Measurements from ENCODE around the gene CDH22.

The CDH22 gene

GRCh38 chr20:46279103-46279502, 29.2 kb downstream of the CDH22 start:
- TF ChIP-seq FOXP2 (optimal IDR thresholded peaks at IDR 0.05; ENCODE audit: borderline replicate concordance, extremely low read depth, extremely low read length, insufficient read depth) (no peak), TAF1 (IDR thresholded peaks at IDR 0.05; ENCODE audit: borderline replicate concordance, insufficient read depth, low read length) (no peak), REST (IDR thresholded peaks at IDR 0.05; ENCODE audit: insufficient read depth in 1 of 2, low read depth in 2 of 2, low read length in 2 of 2) (no peak), SIN3A (IDR thresholded peaks at IDR 0.05; ENCODE audit: borderline replicate concordance, insufficient read depth, low read length) (no peak), POLR2AphosphoS5 (IDR thresholded peaks at IDR 0.05; ENCODE audit: low read depth, low read length) (no peak)

- TF ChIP-seq REST (IDR thresholded peaks at IDR 0.05; ENCODE audit: insufficient read depth in 1 of 2, low read depth in 2 of 2, low read length in 2 of 2) (no peak), TAF1 (IDR thresholded peaks at IDR 0.05; ENCODE audit: borderline replicate concordance, insufficient read depth, low read length) (no peak), POLR2AphosphoS5 (IDR thresholded peaks at IDR 0.05; ENCODE audit: low read depth, low read length) (no peak), SIN3A (IDR thresholded peaks at IDR 0.05; ENCODE audit: borderline replicate concordance, insufficient read depth, low read length) (no peak), FOXP2 (optimal IDR thresholded peaks at IDR 0.05; ENCODE audit: borderline replicate concordance, extremely low read depth, extremely low read length, insufficient read depth) (no peak)
Measured at GRCh38 chr20:46277602-46278001, 30.7 kb downstream of the CDH22 start.

- TF ChIP-seq SIN3A (IDR thresholded peaks at IDR 0.05; ENCODE audit: borderline replicate concordance, insufficient read depth, low read length) (no peak), REST (IDR thresholded peaks at IDR 0.05; ENCODE audit: insufficient read depth in 1 of 2, low read depth in 2 of 2, low read length in 2 of 2) (no peak), POLR2AphosphoS5 (IDR thresholded peaks at IDR 0.05; ENCODE audit: low read depth, low read length) (no peak)
Measured at GRCh38 chr20:46276531-46276930, 31.8 kb downstream of the CDH22 start.

GRCh38 chr20:46275091-46275490, 33.2 kb downstream of the CDH22 start:
- TF ChIP-seq POLR2AphosphoS5 (IDR thresholded peaks at IDR 0.05; ENCODE audit: low read depth, low read length) (no peak), REST (IDR thresholded peaks at IDR 0.05; ENCODE audit: insufficient read depth in 1 of 2, low read depth in 2 of 2, low read length in 2 of 2) (no peak), FOXP2 (optimal IDR thresholded peaks at IDR 0.05; ENCODE audit: borderline replicate concordance, extremely low read depth, extremely low read length, insufficient read depth) (no peak), SIN3A (IDR thresholded peaks at IDR 0.05; ENCODE audit: borderline replicate concordance, insufficient read depth, low read length) (no peak), TAF1 (IDR thresholded peaks at IDR 0.05; ENCODE audit: borderline replicate concordance, insufficient read depth, low read length) (no peak)

- TF ChIP-seq REST (IDR thresholded peaks at IDR 0.05; ENCODE audit: insufficient read depth in 1 of 2, low read depth in 2 of 2, low read length in 2 of 2) = no peak
- no peak for TF ChIP-seq FOXP2 (optimal IDR thresholded peaks at IDR 0.05; ENCODE audit: borderline replicate concordance, extremely low read depth, extremely low read length, insufficient read depth)
- TF ChIP-seq SIN3A (IDR thresholded peaks at IDR 0.05; ENCODE audit: borderline replicate concordance, insufficient read depth, low read length) = no peak
- no peak for TF ChIP-seq POLR2AphosphoS5 (IDR thresholded peaks at IDR 0.05; ENCODE audit: low read depth, low read length)
- no peak for TF ChIP-seq TAF1 (IDR thresholded peaks at IDR 0.05; ENCODE audit: borderline replicate concordance, insufficient read depth, low read length)
Measured at GRCh38 chr20:46273717-46274116, 34.6 kb downstream of the CDH22 start.
